Measurements from ENCODE around the gene LYPD6B.
"Not testable (repeated sequence)": the region's sequence is repeated elsewhere in the genome, so short reads cannot be mapped to it uniquely, and the experiment has no call there.

LYPD6B gene

DNA sequence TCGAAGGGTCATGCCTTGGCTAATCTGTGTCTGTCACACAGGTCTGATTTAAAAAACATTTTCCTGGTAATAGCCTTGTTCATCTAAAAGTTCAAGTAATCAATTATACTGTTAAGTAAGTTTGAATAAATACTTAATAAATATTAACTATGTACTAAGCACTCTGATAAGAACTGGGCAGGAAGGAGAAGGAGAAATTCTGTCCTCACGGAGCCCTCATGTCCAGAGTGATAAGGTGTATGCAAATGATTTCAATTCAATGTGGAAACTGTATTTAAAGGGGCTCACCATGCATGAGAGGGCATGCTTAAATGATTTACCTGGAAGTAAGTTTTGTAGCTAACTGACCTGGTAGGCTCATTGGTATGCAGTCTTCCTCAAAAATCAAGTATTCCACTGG, 197.9 kb downstream of the LYPD6B start:
- Histone ChIP-seq H2BK12ac (ENCODE audit: low read length) (no peak overlapping the region), H3K27ac (replicated peaks; ENCODE audit: low read length) (no peak overlapping the region), H4K91ac (ENCODE audit: low read depth, low read length, poor library complexity) (no peak overlapping the region), H3K4me3 (ENCODE audit: low read length in 2 of 2) (no peak overlapping the region), H2BK15ac (ENCODE audit: low read length) (no peak overlapping the region), H3K27me3 (ENCODE audit: control insufficient read depth in 3 of 3, insufficient read depth in 3 of 3, low read depth in 1 of 3, low read length in 3 of 3) (peaks cover 0 to 10% (median 0%) of the 10 kb centered on the region in 3 experiments), H2BK120ac (ENCODE audit: low read depth, low read length) (no peak overlapping the region), H3K14ac (ENCODE audit: low read length) (no peak overlapping the region), H3K9ac (ENCODE audit: low read depth, low read length, poor library complexity) (no peak overlapping the region), H3K4me1 (ENCODE audit: control insufficient read depth in 2 of 2, insufficient read depth in 1 of 2, low read depth in 1 of 2, low read length in 2 of 2) (no peaks in the 10 kb centered on the region), H3K4ac (ENCODE audit: low read length) (no peak overlapping the region), H3K9me3 (replicated peaks in 1 of 2; ENCODE audit: control insufficient read depth in 2 of 2, insufficient read depth in 1 of 2, low read depth in 1 of 2, low read length in 2 of 2) (no peaks in the 10 kb centered on the region), H2AFZ (ENCODE audit: low read length) (no peak overlapping the region), H3K36me3 (replicated peaks in 1 of 2; ENCODE audit: control insufficient read depth in 2 of 2, insufficient read depth in 2 of 2, low read length in 2 of 2) (no peaks in the 10 kb centered on the region), H3K18ac (ENCODE audit: low read length) (no peak overlapping the region), H2BK5ac (ENCODE audit: low read length) (no peak overlapping the region), H4K8ac (ENCODE audit: low read depth, low read length) (no peak overlapping the region), H3K4me2 (ENCODE audit: insufficient read depth, low read length, poor library complexity, severe bottlenecking) (no peak overlapping the region), H2AK5ac (ENCODE audit: low read depth, low read length) (no peak overlapping the region), H3K79me1 (ENCODE audit: low read depth, low read length) (no peaks in the 10 kb centered on the region), H3K23ac (ENCODE audit: low read depth, low read length, poor library complexity) (no peak overlapping the region)
- WGBS, 2 donors (ENCODE audit: extremely low coverage in 2 of 2, insufficient read length in 2 of 2, insufficient replicate concordance in 1 of 2): no CpG with 5 or more reads among the region's 2 CpGs
- DNase-seq (ENCODE audit: low spot score): no peak

DNA sequence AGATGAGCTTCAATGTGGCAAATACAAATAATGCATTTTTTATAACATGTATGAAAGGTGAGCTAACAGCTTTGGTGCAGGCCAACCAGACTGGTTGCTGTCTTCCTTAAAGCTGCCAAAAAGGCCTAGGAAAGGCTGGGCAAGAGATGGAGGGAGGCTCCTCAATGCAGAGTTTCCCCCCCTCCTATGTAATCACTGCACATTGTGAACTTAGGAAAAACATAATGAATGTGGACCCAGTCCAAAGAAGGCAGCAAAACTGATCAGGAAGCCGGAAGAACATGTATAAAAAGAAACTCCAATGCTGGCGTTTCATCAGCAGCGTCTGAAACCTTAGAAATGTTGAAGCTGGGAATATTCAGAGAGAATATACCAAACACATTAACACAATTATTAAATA, 207.7 kb downstream of the LYPD6B start:
- Histone ChIP-seq H3K27me3 (ENCODE audit: control insufficient read depth in 3 of 3, insufficient read depth in 3 of 3, low read depth in 1 of 3, low read length in 3 of 3) (no peaks in the 10 kb centered on the region), H3K23ac (ENCODE audit: low read depth, low read length, poor library complexity) (no peak overlapping the region), H3K27ac (replicated peaks; ENCODE audit: low read length) (no peak overlapping the region), H3K36me3 (replicated peaks in 1 of 2; ENCODE audit: control insufficient read depth in 2 of 2, insufficient read depth in 2 of 2, low read length in 2 of 2) (no peaks in the 10 kb centered on the region), H3K4me3 (ENCODE audit: low read length in 2 of 2) (no peak overlapping the region), H2BK120ac (ENCODE audit: low read depth, low read length) (no peak overlapping the region), H3K4ac (ENCODE audit: low read length) (no peak overlapping the region), H3K9ac (ENCODE audit: low read depth, low read length, poor library complexity) (no peak overlapping the region), H4K91ac (ENCODE audit: low read depth, low read length, poor library complexity) (no peak overlapping the region), H2BK5ac (ENCODE audit: low read length) (no peak overlapping the region), H3K4me2 (ENCODE audit: insufficient read depth, low read length, poor library complexity, severe bottlenecking) (no peak overlapping the region), H3K9me3 (replicated peaks in 1 of 2; ENCODE audit: control insufficient read depth in 2 of 2, insufficient read depth in 1 of 2, low read depth in 1 of 2, low read length in 2 of 2) (no peaks in the 10 kb centered on the region), H3K14ac (ENCODE audit: low read length) (no peak overlapping the region), H2BK12ac (ENCODE audit: low read length) (no peak overlapping the region), H2BK15ac (ENCODE audit: low read length) (no peak overlapping the region), H2AFZ (ENCODE audit: low read length) (no peak overlapping the region), H4K8ac (ENCODE audit: low read depth, low read length) (no peak overlapping the region), H2AK5ac (ENCODE audit: low read depth, low read length) (no peak overlapping the region), H3K79me1 (ENCODE audit: low read depth, low read length) (no peaks in the 10 kb centered on the region), H3K18ac (ENCODE audit: low read length) (no peak overlapping the region), H3K4me1 (ENCODE audit: control insufficient read depth in 2 of 2, insufficient read depth in 1 of 2, low read depth in 1 of 2, low read length in 2 of 2) (no peaks in the 10 kb centered on the region)
- no CpG with 5 or more reads among the region's 3 CpGs for WGBS, 2 donors (ENCODE audit: extremely low coverage in 2 of 2, insufficient read length in 2 of 2, insufficient replicate concordance in 1 of 2)
- DNase-seq (ENCODE audit: low spot score): no peak

DNA sequence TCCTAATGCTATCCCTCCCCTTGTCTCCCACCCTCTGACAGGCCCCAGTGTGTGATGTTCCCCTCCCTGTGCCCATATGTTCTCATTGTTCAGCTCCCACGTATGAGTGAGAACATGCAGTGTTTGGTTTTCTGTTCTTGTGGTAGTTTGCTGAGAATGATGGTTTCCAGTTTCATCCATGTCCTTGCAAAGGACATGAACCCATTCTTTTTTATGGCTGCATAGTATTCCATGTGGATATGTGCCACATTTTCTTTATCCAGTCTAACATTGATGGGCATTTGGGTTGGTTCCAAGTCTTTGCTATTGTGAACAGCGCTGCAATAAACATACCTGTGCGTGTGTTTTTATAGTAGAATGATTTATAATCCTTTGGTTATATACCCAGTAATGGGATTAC, 212.9 kb downstream of the LYPD6B start:
- H3K4me3 ChIP-seq (ENCODE audit: low read length in 2 of 2); H3K9ac ChIP-seq (ENCODE audit: low read depth, low read length, poor library complexity); H2AK5ac ChIP-seq (ENCODE audit: low read depth, low read length); H3K23ac ChIP-seq (ENCODE audit: low read depth, low read length, poor library complexity); H3K9me3 ChIP-seq (replicated peaks in 1 of 2; ENCODE audit: control insufficient read depth in 2 of 2, insufficient read depth in 1 of 2, low read depth in 1 of 2, low read length in 2 of 2); H4K8ac ChIP-seq (ENCODE audit: low read depth, low read length); H4K91ac ChIP-seq (ENCODE audit: low read depth, low read length, poor library complexity); H2BK5ac ChIP-seq (ENCODE audit: low read length); H3K4me2 ChIP-seq (ENCODE audit: insufficient read depth, low read length, poor library complexity, severe bottlenecking); H3K4me1 ChIP-seq (ENCODE audit: control insufficient read depth in 2 of 2, insufficient read depth in 1 of 2, low read depth in 1 of 2, low read length in 2 of 2); H3K27ac ChIP-seq (replicated peaks; ENCODE audit: low read length); H3K18ac ChIP-seq (ENCODE audit: low read length); H2BK12ac ChIP-seq (ENCODE audit: low read length); H3K27me3 ChIP-seq (ENCODE audit: control insufficient read depth in 3 of 3, insufficient read depth in 3 of 3, low read depth in 1 of 3, low read length in 3 of 3); H2BK15ac ChIP-seq (ENCODE audit: low read length); DNase-seq (ENCODE audit: low spot score); H2AFZ ChIP-seq (ENCODE audit: low read length); H2BK120ac ChIP-seq (ENCODE audit: low read depth, low read length); H3K4ac ChIP-seq (ENCODE audit: low read length); H3K14ac ChIP-seq (ENCODE audit: low read length); H3K79me1 ChIP-seq (ENCODE audit: low read depth, low read length); H3K36me3 ChIP-seq (replicated peaks in 1 of 2; ENCODE audit: control insufficient read depth in 2 of 2, insufficient read depth in 2 of 2, low read length in 2 of 2): not testable (repeated sequence)
- WGBS, 2 donors (ENCODE audit: extremely low coverage in 2 of 2, insufficient read length in 2 of 2, insufficient replicate concordance in 1 of 2): no CpG with 5 or more reads among the region's 3 CpGs

DNA sequence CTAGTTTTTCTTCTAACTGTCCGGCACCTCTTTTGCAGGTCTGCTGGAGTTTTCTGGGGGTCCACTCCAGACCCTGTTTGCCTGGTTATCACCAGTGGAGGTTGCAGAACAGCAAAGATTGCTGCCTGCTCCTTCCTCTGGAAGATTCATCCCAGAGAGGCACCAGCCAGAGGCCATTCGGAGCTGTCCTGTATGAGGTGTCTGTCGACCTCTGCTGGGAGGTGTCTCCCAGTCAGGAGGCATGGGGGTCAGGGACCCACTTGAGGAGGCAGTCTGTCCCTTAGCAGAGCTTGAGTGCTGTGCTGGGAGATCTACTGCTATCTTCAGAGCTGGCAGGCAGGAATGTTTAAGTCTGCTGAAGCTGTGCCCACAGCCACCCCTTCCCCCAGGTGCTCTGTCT, 218.4 kb downstream of the LYPD6B start:
- not testable (repeated sequence) for DNase-seq (ENCODE audit: low spot score); H3K14ac ChIP-seq (ENCODE audit: low read length); H3K79me1 ChIP-seq (ENCODE audit: low read depth, low read length); H3K18ac ChIP-seq (ENCODE audit: low read length); H2BK15ac ChIP-seq (ENCODE audit: low read length); H3K4me1 ChIP-seq (ENCODE audit: control insufficient read depth in 2 of 2, insufficient read depth in 1 of 2, low read depth in 1 of 2, low read length in 2 of 2); H2BK12ac ChIP-seq (ENCODE audit: low read length); H3K4me2 ChIP-seq (ENCODE audit: insufficient read depth, low read length, poor library complexity, severe bottlenecking); H4K8ac ChIP-seq (ENCODE audit: low read depth, low read length); H3K27ac ChIP-seq (replicated peaks; ENCODE audit: low read length); H3K4ac ChIP-seq (ENCODE audit: low read length); H2AK5ac ChIP-seq (ENCODE audit: low read depth, low read length); H3K9me3 ChIP-seq (replicated peaks in 1 of 2; ENCODE audit: control insufficient read depth in 2 of 2, insufficient read depth in 1 of 2, low read depth in 1 of 2, low read length in 2 of 2); H3K9ac ChIP-seq (ENCODE audit: low read depth, low read length, poor library complexity); H2BK120ac ChIP-seq (ENCODE audit: low read depth, low read length); H2AFZ ChIP-seq (ENCODE audit: low read length); H2BK5ac ChIP-seq (ENCODE audit: low read length); H4K91ac ChIP-seq (ENCODE audit: low read depth, low read length, poor library complexity); H3K36me3 ChIP-seq (replicated peaks in 1 of 2; ENCODE audit: control insufficient read depth in 2 of 2, insufficient read depth in 2 of 2, low read length in 2 of 2); H3K4me3 ChIP-seq (ENCODE audit: low read length in 2 of 2); H3K23ac ChIP-seq (ENCODE audit: low read depth, low read length, poor library complexity)
- WGBS, 2 donors (ENCODE audit: extremely low coverage in 2 of 2, insufficient read length in 2 of 2, insufficient replicate concordance in 1 of 2): no CpG with 5 or more reads among the region's 3 CpGs
- peaks cover 0 to 14% (median 0%) of the 10 kb centered on the region in 3 experiments for H3K27me3 ChIP-seq (ENCODE audit: control insufficient read depth in 3 of 3, insufficient read depth in 3 of 3, low read depth in 1 of 3, low read length in 3 of 3)
